OCI-LY7 (cell line): ENCODE data around the gene RUFY3. TPM values are rescaled to one million over a fixed set of nuclear protein-coding genes. Genes with fewer than 3 reads are reported as not detected.

Experiments
- BruUV-seq: library from RNA; stranded (reverse); fragments of 400-500 nt; replicated peaks from 2 replicates; lab custom pipeline; 2021; lab: Mats Ljungman, UMichigan
- CTCF ChIA-PET: fragments of 300-600 bp; sonication (Branson Sonifier 250); formaldehyde crosslinking; loops from one replicate; lab custom pipeline; 2022; ENCODE audit warnings: antibody characterized with exemption; ENCODE audit not compliant: unreplicated experiment; lab: Charles Lee
- POLR2A ChIA-PET: fragments of 300-600 bp; sonication (Branson Sonifier 250); formaldehyde crosslinking; loops from one replicate; lab custom pipeline; 2022; ENCODE audit warnings: antibody characterized with exemption; lab: Charles Lee
- DNase-seq: peaks from one replicate; pipeline ENCODE4 v3.0.0-alpha.2; 2015; ENCODE audit warnings: low spot score
- H2AFZ ChIP-seq: fragments of 200-600 bp; sonication (generic), shearing (Covaris generic); 2 replicates; pipeline ENCODE4 v1.6.1; 2014; ENCODE audit warnings: mild to moderate bottlenecking, antibody characterized with exemption, low read length, moderate library complexity
- H3K27ac ChIP-seq: fragments of 200-600 bp; sonication (generic); 2 replicates; pipeline ENCODE4 v1.5.1; 2014; ENCODE audit warnings: mixed run types, low read depth, mild to moderate bottlenecking, moderate library complexity, low read length, inconsistent platforms; ENCODE audit not compliant: poor library complexity, severe bottlenecking
- H3K36me3 ChIP-seq: fragments of 200-600 bp; sonication (generic); 2 replicates; pipeline ENCODE4 v1.6.1; 2014; ENCODE audit warnings: mild to moderate bottlenecking, antibody characterized with exemption, low read length, moderate library complexity, mixed read lengths; ENCODE audit not compliant: insufficient read depth
- H3K4me1 ChIP-seq: fragments of 200-600 bp; sonication (generic); 2 replicates; pipeline ENCODE4 v1.5.1; 2014; ENCODE audit warnings: mild to moderate bottlenecking, low read length; ENCODE audit not compliant: insufficient read depth, poor library complexity, severe bottlenecking
- H3K4me2 ChIP-seq: fragments of 200-600 bp; sonication (generic); 2 replicates; pipeline ENCODE4 v1.6.1; 2014; ENCODE audit warnings: mild to moderate bottlenecking, low read length
- H3K4me3 ChIP-seq: fragments of 200-600 bp; sonication (generic); 2 replicates; pipeline ENCODE4 v1.5.1; 2014; ENCODE audit warnings: mild to moderate bottlenecking, low read depth, low read length; ENCODE audit not compliant: poor library complexity, severe bottlenecking
- H3K79me2 ChIP-seq: fragments of 200-600 bp; sonication (generic); 2 replicates; pipeline ENCODE4 v1.6.1; 2016; ENCODE audit warnings: low read depth, mild to moderate bottlenecking, low read length, moderate library complexity, mixed read lengths; ENCODE audit not compliant: insufficient read depth
- H3K9me2 ChIP-seq: fragments of 200-600 bp; sonication (generic); 2 replicates; pipeline ENCODE4 v1.6.1; 2016; ENCODE audit warnings: mild to moderate bottlenecking, low read length, mixed read lengths; ENCODE audit not compliant: insufficient read depth
- H3K9me3 ChIP-seq: fragments of 200-600 bp; sonication (generic); 2 replicates; pipeline ENCODE4 v1.6.1; 2014; ENCODE audit warnings: mild to moderate bottlenecking, mixed run types, low read length, mixed read lengths
- H4K20me1 ChIP-seq: fragments of 200-600 bp; sonication (generic); 2 replicates; pipeline ENCODE4 v1.6.1; 2014; ENCODE audit warnings: mild to moderate bottlenecking, antibody characterized with exemption, low read length, moderate library complexity, mixed read lengths; ENCODE audit not compliant: insufficient read depth
- CTCF ChIP-seq: fragments of 200-600 bp; sonication (generic); conservative IDR thresholded peaks from 2 replicates; pipeline ENCODE4 v1.5.1; 2014; ENCODE audit warnings: mild to moderate bottlenecking, antibody characterized with exemption, low read length, moderate library complexity, mixed read lengths
- EZH2phosphoT487 ChIP-seq: fragments of 200-600 bp; sonication (generic); IDR thresholded peaks from 2 replicates; pipeline ENCODE4 v1.6.1; 2018; ENCODE audit warnings: low read depth, borderline replicate concordance, mild to moderate bottlenecking, mixed run types, antibody characterized with exemption, low read length, moderate library complexity, mixed read lengths
- intact Hi-C: fragments of 100-400 bp; cut with micrococcal nuclease; formaldehyde crosslinking; loops from one replicate; pipeline ENCODE4 v1.10.0; 2022; ENCODE audit not compliant: unreplicated experiment
- total RNA-seq, 2 experiments: library from RNA; depleted of rRNA in 1 of 2; stranded (reverse); fragments of >200 nt in 1 of 2; shearing (Covaris generic) in 1 of 2; gene quantifications; 2 replicates each; pipeline ENCODE4 v1.2.3, GENCODE V29; 2014 to 2022

Gene RUFY3
- total RNA-seq, 2 experiments from 2014 or later, result 36.4 to 52.2 TPM

GRCh38 chr4:70706044-70706461 lies 15.7 kb upstream of the RUFY3 start:
- H3K9me2 ChIP-seq, result no peaks in the 10 kb centered on the region
- H3K79me2 ChIP-seq, result peaks cover 29% of the 10 kb centered on the region; the same call in 1 of the 2 replicates
- no peaks in the 10 kb centered on the region for H4K20me1 ChIP-seq
- CTCF ChIA-PET, result interaction anchor here (0.5 to 3.9 kb wide), 4 partner anchors 17 to 251 kb away, joined by 3 to 18 read pairs (median 3); no protein-coding TSS in a partner anchor
- H3K9me3 ChIP-seq, result no peaks in the 10 kb centered on the region
- TF ChIP-seq EZH2phosphoT487, result no peak
- TF ChIP-seq CTCF, result no peak
- peaks cover 37% of the 10 kb centered on the region for H3K4me1 ChIP-seq
- no peak for DNase-seq
- BruUV-seq, result TSS peak; percentile 43
- H3K4me2 ChIP-seq, result peak overlapping the region; percentile 89
- H3K4me3 ChIP-seq, result peak overlapping the region; percentile 90
- no peaks in the 10 kb centered on the region for H3K36me3 ChIP-seq
- peak overlapping the region; percentile 77 for H3K27ac ChIP-seq
- POLR2A ChIA-PET, result interaction anchor here (0.6 to 9.7 kb wide), 19 partner anchors 9 to 251 kb away, joined by 3 to 127 read pairs (median 4); partner anchors contain the start of genes JCHAIN and UTP3
- H2AFZ ChIP-seq, result peak overlapping the region; percentile 76
- intact Hi-C loops, result loop anchor here (5.0 kb wide), 1 partner anchor 286 kb away; the partner anchor contains the start of gene DCK

GRCh38 chr4:70706516-70706915 lies 15.2 kb upstream of the RUFY3 start:
- intact Hi-C loops, result loop anchor here (5.0 kb wide), 1 partner anchor 286 kb away; the partner anchor contains the start of gene DCK
- no peaks in the 10 kb centered on the region for H3K9me2 ChIP-seq
- no peak for DNase-seq
- no peak overlapping the region; the same call in 1 of the 2 replicates for H2AFZ ChIP-seq
- H3K4me2 ChIP-seq, result peak overlapping the region; percentile 89
- H3K79me2 ChIP-seq, result peaks cover 29% of the 10 kb centered on the region; the same call in 1 of the 2 replicates
- no TSS peak for BruUV-seq
- H3K4me3 ChIP-seq, result peak overlapping the region; percentile 90
- TF ChIP-seq CTCF, result no peak
- no peak for TF ChIP-seq EZH2phosphoT487
- no peak overlapping the region for H3K27ac ChIP-seq
- peaks cover 42% of the 10 kb centered on the region for H3K4me1 ChIP-seq
- ChIA-PET POLR2A (interaction anchor here (0.6 to 9.7 kb wide), 20 partner anchors 10 to 250 kb away, joined by 3 to 127 read pairs (median 4); partner anchors contain the start of genes JCHAIN and UTP3), CTCF (interaction anchor here (0.5 to 3.9 kb wide), 4 partner anchors 17 to 250 kb away, joined by 3 to 18 read pairs (median 3); no protein-coding TSS in a partner anchor)
- H3K36me3 ChIP-seq, result no peaks in the 10 kb centered on the region
- no peaks in the 10 kb centered on the region for H4K20me1 ChIP-seq
- no peaks in the 10 kb centered on the region for H3K9me3 ChIP-seq
